Gastrocnemius medialis (tissue), 4 donors: ENCODE data around the gene SLAMF9.

ENCODE experiments used
- CTCF ChIP-seq, 5 experiments: fragments of 450-650 bp in 3 of 5; fragments of 200-600 bp in 2 of 5; sonication (generic) in 2 of 5; IDR thresholded peaks in 4 of 5; conservative IDR thresholded peaks in 1 of 5; 1 replicate in 4 of 5; 2 replicates in 1 of 5; pipeline ENCODE4 v1.5.1; 2016 to 2019; ENCODE audit warnings: antibody characterized with exemption in 5 of 5, mild to moderate bottlenecking in 3 of 5, moderate library complexity in 3 of 5
- POLR2A ChIP-seq, 2 donors: fragments of 450-650 bp; IDR thresholded peaks; one replicate each; pipeline ENCODE4 v1.6.1; 2017; ENCODE audit warnings: antibody characterized with exemption in 2 of 2, mild to moderate bottlenecking in 2 of 2, moderate library complexity in 2 of 2

- TF ChIP-seq CTCF (IDR thresholded peaks at IDR 0.05 in 4 of 5, conservative IDR thresholded peaks at IDR 0.05 in 1 of 5) (no peak), POLR2A (IDR thresholded peaks at IDR 0.05) (no peak)
Measured at GRCh38 chr1:159913451-159914192, 40.4 kb downstream of the SLAMF9 start.
